ENCODE results near the gene FER. TPM values are rescaled to one million over a fixed set of nuclear protein-coding genes. Genes with fewer than 3 reads are reported as not detected.

The FER gene
- total and polyA plus RNA-seq, 2 of the 8 experiments (the other 6 are each of a cell fraction or from before 2014, with no cell fraction given), result 1.3 to 15.8 TPM

DNA sequence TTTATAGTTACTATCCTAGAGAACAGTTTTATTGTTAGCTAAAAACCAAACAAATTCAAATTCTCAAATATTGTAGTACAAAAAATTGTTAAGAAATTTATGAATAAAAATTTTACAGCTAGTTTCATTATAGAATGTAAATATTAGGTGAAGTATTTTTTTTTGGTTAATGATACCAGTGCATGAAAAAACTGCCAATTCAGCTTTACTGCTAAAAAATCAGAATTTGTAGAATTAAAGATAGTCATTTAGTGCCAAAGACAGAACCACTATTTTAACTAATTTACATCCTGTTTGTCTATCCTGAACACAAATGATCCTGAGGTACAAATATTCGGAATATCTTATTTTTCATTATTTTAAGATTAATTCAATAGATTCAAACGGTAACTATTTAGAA is 202.6 kb downstream of the FER start:
- Histone ChIP-seq H2BK5ac (ENCODE audit: low read depth, low read length) (no peak overlapping the region), H4K20me1 (replicated peaks in 1 of 2; ENCODE audit: control insufficient read depth in 1 of 2, insufficient read depth in 2 of 2, low read length in 2 of 2) (no peaks in the 10 kb centered on the region), H2BK20ac (ENCODE audit: low read length) (no peak overlapping the region), H2BK15ac (ENCODE audit: low read length) (no peak overlapping the region), H3K9me3 (ENCODE audit: insufficient read depth in 2 of 2, low read depth in 1 of 2, low read length in 1 of 2) (no peaks in the 10 kb centered on the region), H4K5ac (ENCODE audit: insufficient read length, low read depth, low read length) (no peak overlapping the region), H4K8ac (ENCODE audit: extremely low read depth, insufficient read depth, low read length) (no peak overlapping the region), H3K9ac (replicated peaks in 1 of 4; ENCODE audit: extremely low read depth in 1 of 4, low read depth in 3 of 4, low read length in 3 of 4) (no peak overlapping the region), H3K79me1 (ENCODE audit: low read depth, low read length) (no peaks in the 10 kb centered on the region), H3K27ac (ENCODE audit: low read depth, low read length) (no peak overlapping the region), H3K79me2 (ENCODE audit: control insufficient read depth in 1 of 2, insufficient read depth in 2 of 2, low read length in 2 of 2) (no peaks in the 10 kb centered on the region), H4K91ac (replicated peaks; ENCODE audit: insufficient read length, low read length) (no peak overlapping the region), H3K36me3 (ENCODE audit: control insufficient read depth in 2 of 4, insufficient read depth in 4 of 4, low read length in 3 of 4) (no peaks in the 10 kb centered on the region), H3K4me3 (ENCODE audit: extremely low read depth in 1 of 4, insufficient read depth in 2 of 4, low read depth in 3 of 4, low read length in 4 of 4) (no peak overlapping the region), H3K4me1 (replicated peaks in 1 of 4; ENCODE audit: control insufficient read depth in 3 of 4, insufficient read depth in 4 of 4, low read length in 3 of 4) (no peaks in the 10 kb centered on the region; a peak in 1 of 7 replicates), H3K56ac (replicated peaks; ENCODE audit: insufficient read length, low read depth, low read length) (no peak overlapping the region), H3K23ac (ENCODE audit: insufficient read length) (no peak overlapping the region), H2BK120ac (replicated peaks; ENCODE audit: low read depth, low read length) (no peak overlapping the region), H3K27me3 (replicated peaks in 1 of 4; ENCODE audit: control insufficient read depth in 3 of 4, extremely low read depth in 1 of 4, insufficient read depth in 3 of 4, low read length in 3 of 4) (no peaks in the 10 kb centered on the region), H3K14ac (ENCODE audit: insufficient read length) (no peak overlapping the region), H2BK12ac (ENCODE audit: low read depth, low read length) (no peak overlapping the region), H3K18ac (ENCODE audit: extremely low read depth, low read length) (no peak overlapping the region), H3K4ac (replicated peaks; ENCODE audit: insufficient read length, low read depth, low read length) (no peak overlapping the region), H2AFZ (ENCODE audit: low read length) (no peak overlapping the region), H3K4me2 (ENCODE audit: insufficient read depth in 1 of 2, low read depth in 2 of 2, low read length in 2 of 2) (no peak overlapping the region), H3K23me2 (ENCODE audit: low read depth, low read length) (no peaks in the 10 kb centered on the region), H2AK5ac (ENCODE audit: low read depth, low read length) (no peak overlapping the region)
- TF ChIP-seq EGR1 (IDR thresholded peaks at IDR 0.05; ENCODE audit: borderline replicate concordance, low read depth, low read length), result no peak
- WGBS, 2 experiments (ENCODE audit: extremely low coverage in 1 of 2, insufficient coverage in 1 of 2, insufficient read length in 1 of 2, insufficient replicate concordance in 2 of 2, low coverage in 1 of 2, low lambda C conversion rate in 2 of 2, missing lambda C conversion rate in 1 of 2), result 84% methylated on average over 2 of the region's 2 CpGs; no CpG with 5 or more reads in 1 of the 2 experiments
- FAIRE-seq, result no peak
- ChIA-PET CTCF (ENCODE audit: partially characterized antibody) (no interaction called here), POLR2A (ENCODE audit: partially characterized antibody) (interaction anchor here (0.8 kb wide), 1 partner anchor 17 kb away, joined by 3 read pairs; no protein-coding TSS in a partner anchor)
- DNase-seq (ENCODE audit: low read depth in 1 of 2, low spot score in 2 of 2), result no peak
